GM13977 (cell line): ENCODE measurements around the gene POLN.

Experiments
- DNase-seq: peaks from one replicate; pipeline ENCODE4 v3.0.0; 2012; ENCODE audit warnings: low spot score
- CTCF ChIP-seq: IDR thresholded peaks from 2 replicates; pipeline ENCODE4 v1.5.1; 2012; ENCODE audit warnings: mild to moderate bottlenecking, control low read depth; ENCODE audit not compliant: insufficient read depth; ENCODE audit errors: extremely low read depth, missing control alignments
- in situ Hi-C: fragments of 300-500 bp; cut with MboI; formaldehyde crosslinking; loops from one replicate; pipeline ENCODE4 v1.12.0; 2022; ENCODE audit warnings: low sequenced_read_pairs, low pct_unique_long_range_greater_than_20kb, mixed read lengths, inconsistent platforms; ENCODE audit not compliant: unreplicated experiment

The POLN gene

GRCh38 chr4:2064276-2064991, 177.5 kb downstream of the POLN start:
- no peak for TF ChIP-seq CTCF
- DNase-seq = no peak
- in situ Hi-C loops = no loop called here

GRCh38 chr4:2063557-2064275, 178.2 kb downstream of the POLN start:
- DNase-seq = no peak
- TF ChIP-seq CTCF = no peak
- in situ Hi-C loops = no loop called here

- peak; percentile 39 for DNase-seq
- in situ Hi-C loops = no loop called here
- no peak for TF ChIP-seq CTCF
Measured at GRCh38 chr4:2062808-2063524, 179.0 kb downstream of the POLN start.

- in situ Hi-C loops = no loop called here
- DNase-seq = no peak
- no peak for TF ChIP-seq CTCF
Measured at GRCh38 chr4:2062168-2062807, 179.6 kb downstream of the POLN start.

- TF ChIP-seq CTCF = no peak
- in situ Hi-C loops = no loop called here
Measured at GRCh38 chr4:2061186-2062131, 180.5 kb downstream of the POLN start.

More at GRCh38 chr4:2061186-2062131, 180.5 kb downstream of the POLN start:
- DNase-seq = no peak
